ENCODE results near the gene TMBIM1.
"Not testable (repeated sequence)": the region's sequence is repeated elsewhere in the genome, so short reads cannot be mapped to it uniquely, and the experiment has no call there.

TMBIM1 gene

GRCh38 chr2:218317835-218318234 is 25.5 kb upstream of the TMBIM1 start:
- DNase-seq, result no peak

DNA sequence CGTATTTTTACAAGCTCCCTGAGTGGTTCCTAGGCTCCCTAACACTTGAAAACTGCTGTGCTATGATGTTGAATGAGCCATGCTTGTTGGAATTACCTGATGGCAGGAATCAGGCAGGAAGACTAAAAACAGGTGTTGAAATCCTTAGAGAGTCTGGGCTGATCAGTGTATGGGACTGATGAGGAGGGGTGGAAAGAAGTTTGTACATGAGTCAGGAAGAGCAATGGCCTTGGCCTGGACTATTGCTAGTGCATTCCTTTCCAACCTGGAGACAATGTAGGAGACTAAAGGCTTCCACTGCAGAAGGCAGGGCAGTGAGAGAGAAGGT is 25.0 kb upstream of the TMBIM1 start:
- no peak for DNase-seq

DNA sequence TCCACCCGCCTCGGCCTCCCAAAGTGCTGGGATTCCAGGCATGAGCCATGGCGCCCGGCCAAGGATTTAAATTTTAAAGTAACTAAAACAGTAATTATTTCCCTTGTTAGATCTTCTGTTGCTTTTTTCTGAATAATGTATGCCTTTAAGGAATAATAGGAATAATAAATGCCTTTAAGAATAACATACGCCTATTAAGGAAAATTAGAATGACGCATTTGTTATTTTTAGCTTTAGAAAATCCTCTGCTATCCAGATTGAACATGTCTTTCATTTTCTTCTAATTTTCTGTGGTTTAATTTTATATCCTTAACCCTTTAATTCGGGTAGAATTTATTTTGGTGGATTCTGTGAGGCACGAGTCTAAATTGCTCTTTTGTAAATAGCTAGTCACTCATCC is 23.1 kb upstream of the TMBIM1 start:
- no peak for DNase-seq

- not testable (repeated sequence) for DNase-seq
These were observed 22.5 kb upstream of the TMBIM1 start for GRCh38 chr2:218314764-218315163.

DNA sequence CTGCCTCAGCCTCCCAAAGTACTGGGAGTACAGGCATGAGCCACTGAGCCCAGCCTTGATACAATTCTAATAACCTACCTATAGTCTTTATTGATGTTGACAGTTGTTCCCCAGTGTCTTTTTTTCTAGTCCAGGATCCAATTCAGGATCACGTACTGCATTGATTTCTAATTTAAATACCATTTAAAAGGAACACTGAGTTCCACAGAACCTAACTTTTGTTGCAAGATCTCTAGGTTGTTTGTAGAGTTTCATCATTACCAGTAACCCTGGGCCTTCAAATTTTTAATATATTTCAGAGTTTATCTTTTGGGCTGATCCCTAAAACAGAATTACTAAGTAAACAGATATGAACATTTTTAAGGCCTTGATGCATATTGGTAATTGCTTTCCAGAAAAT is 21.1 kb upstream of the TMBIM1 start:
- DNase-seq, result no peak

- no peak for DNase-seq
These were observed 20.0 kb upstream of the TMBIM1 start for GRCh38 chr2:218312267-218312756.

DNA sequence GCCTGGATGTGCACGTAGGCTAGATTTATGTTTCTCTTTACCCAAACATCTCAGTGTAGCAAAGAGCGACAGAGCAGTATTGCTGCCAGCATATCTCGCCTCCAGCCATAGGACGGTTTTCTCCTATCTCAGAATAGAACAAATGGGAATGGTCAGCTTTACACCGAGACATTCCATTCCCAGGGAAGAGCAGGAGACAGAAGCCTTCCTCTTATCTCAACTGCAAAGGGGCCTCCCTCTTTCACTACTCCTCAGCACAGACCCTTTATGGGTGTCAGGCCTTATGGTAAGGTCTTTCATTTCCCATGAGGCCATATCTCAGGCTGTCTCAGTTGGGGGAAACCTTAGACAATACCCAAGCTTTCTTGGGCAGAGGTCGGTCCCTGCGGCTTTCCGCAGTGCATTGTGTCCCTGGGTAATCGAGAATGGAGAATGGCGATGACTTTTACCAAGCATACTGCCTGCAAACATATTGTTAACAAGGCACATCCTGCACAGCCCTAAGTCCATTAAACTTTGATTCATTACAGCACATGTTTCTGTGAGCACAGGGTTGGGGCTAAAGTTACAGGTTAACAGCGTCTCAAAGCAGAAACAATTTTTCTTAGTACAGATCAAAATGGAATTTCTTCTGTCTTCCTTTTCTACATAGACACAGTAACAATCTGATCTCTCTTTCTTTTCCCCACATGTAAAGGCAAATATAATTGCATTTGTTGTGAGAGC is 19.4 kb upstream of the TMBIM1 start:
- not testable (repeated sequence) for DNase-seq

DNA sequence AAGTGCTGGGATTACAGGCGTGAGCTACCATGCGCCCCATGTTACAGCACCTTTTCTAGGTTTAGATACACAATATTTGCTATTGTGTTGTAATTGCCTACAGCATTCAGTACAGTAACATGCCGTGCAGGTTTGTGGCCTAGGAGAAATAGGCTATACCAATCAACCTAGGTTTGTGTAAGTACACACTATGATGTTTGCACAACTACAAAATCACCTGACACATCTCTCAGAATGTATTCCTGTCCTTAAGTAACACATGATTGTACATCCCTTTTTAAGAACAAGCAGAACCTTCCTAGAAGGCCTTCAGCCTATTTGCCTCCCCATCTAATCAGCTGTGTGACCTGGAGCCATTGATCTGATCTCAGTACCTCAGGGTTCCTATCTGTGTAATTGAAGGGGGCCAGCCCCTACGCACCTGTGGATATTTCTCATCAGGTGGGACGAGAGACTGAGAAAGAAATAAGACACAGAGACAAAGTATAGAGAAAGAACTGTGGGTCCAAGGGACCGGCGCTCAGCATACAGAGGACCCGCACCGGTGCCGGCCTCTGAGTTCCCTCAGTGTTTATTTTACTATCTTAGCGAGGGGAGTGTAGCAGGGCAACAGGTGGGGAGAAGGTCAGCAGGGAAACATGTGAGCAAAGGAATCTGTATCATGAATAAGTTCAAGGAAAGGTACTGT is 18.7 kb upstream of the TMBIM1 start:
- DNase-seq, result no peak

GRCh38 chr2:218307415-218308090 is 15.2 kb upstream of the TMBIM1 start:
- DNase-seq, result no peak

- DNase-seq, result no peak
These were observed 14.0 kb upstream of the TMBIM1 start for GRCh38 chr2:218306184-218306920.

DNA sequence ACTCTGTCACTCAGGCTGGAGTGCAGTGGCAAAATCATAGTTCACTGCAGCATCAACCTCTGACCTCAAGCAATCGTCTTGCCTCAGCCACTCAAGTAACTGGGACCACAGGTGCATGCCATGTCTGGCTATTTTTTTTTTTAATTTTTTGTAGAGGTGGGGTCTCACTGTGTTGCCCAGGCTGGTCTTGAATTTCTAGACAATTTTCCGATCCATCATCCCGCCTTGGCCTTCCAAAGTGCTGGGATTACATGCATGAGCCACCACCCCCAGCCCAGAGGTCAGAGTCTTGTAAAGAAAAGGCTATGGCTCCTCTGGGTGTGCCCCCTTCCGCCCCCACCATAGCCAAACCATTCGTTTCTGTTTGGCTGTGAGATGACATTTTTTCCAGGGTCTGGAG is 13.1 kb upstream of the TMBIM1 start:
- DNase-seq, result no peak

DNA sequence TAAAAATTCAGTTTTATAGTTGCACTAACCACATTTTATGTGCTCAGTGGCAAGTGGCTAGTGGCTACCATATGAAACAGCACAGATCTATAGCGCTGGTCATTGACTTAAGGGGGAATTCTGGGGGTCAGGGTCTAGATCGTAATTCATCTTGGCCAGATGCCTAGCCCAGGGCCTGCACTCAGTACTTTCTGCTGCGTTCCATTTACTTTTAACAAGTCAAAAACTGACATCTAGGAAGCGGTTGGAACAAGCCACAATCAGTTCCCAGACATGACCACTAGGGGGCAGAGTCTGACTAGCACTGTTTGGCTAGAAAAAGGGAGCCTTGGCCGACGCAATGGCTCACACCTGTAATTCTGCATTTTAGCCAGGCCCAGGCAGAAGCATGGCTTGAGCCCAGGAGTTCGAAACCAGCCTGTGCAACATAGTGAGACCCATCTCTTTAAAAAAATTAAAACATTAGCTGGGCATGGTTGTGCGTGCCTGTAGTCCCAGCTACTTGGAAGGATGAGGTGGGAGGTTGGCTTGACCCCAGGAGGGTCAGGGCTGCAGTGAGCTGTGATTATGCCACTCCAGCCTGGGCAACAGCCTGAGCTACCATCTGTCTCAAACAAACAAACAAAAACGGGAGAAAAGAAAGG is 9.0 kb upstream of the TMBIM1 start:
- DNase-seq, result peak; percentile 75

DNA sequence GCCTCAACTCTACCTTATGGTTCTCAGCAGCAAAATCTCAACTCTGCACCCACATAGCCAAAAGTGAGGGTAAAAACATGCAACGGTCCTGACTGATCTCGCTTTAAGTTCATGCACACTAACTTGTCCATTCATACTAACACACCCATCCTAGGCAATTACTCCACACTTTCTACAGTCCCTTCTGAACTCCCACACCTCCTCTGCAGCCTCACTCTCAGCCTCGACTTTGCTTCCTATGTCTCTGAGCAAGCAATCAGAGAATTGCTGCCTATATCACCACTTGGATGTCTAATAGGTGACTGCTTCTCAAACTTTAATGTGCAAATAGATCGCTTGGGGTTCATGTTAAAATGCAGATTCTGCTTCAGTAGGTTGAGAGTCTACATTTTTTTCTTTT is 7.8 kb upstream of the TMBIM1 start:
- no peak for DNase-seq

- no peak for DNase-seq
These were observed 6.1 kb upstream of the TMBIM1 start for GRCh38 chr2:218298314-218298875.

GRCh38 chr2:218296847-218297246 is 4.5 kb upstream of the TMBIM1 start:
- DNase-seq, result no peak

GRCh38 chr2:218296200-218296599 is 3.9 kb upstream of the TMBIM1 start:
- DNase-seq, result no peak

- DNase-seq, result no peak
These were observed 2.7 kb upstream of the TMBIM1 start for GRCh38 chr2:218295029-218295428.

- no peak for DNase-seq
These were observed 2.2 kb upstream of the TMBIM1 start for GRCh38 chr2:218294430-218295022.

DNA sequence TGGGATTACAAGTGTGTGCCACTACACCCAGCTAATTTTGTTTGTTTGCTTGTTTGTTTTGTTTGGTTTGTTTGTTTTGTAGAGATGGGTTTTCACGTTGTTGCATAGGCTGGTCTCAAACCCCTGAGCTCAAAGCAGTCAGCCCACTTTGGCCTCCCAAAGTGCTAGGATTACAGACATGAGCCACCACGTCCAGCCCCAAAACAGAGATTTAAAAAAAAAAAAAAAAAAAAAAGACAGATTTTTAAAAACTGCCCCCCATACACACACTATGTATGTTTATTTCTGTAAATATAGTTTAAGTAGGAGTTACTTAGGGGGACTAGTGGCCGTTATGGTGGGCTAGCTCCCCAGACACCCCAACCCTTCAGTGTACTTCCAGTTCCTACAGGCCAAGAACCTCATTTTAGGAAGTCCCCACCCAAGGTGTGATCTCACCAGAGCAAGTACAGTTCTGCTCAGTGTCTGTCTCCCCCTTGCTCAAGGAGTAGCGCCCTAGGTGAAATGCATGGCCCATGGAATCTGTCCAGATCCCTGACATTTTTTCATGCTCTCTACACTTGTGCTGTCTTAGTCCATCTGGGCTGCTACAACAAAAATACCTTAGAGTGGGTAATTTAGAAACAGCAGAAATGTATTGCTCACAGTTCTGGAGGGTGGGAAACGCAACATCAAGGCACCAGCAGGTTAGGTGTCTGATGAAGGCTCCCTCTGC is 1.6 kb upstream of the TMBIM1 start:
- DNase-seq, result no peak

GRCh38 chr2:218291318-218292047 is 820 bp downstream of the TMBIM1 start:
- no peak for DNase-seq

All from NCI-H774 (cell line).